ENCODE data around the gene SLC6A2.

- TF ChIP-seq OSR1 (CRISPR knock-in tag; IDR thresholded peaks at IDR 0.05) (no peak), ZFP3 (CRISPR knock-in tag; IDR thresholded peaks at IDR 0.05) (no peak), ARNTL (CRISPR knock-in tag; IDR thresholded peaks at IDR 0.05; ENCODE audit: borderline replicate concordance, low read depth) (no peak), CSRNP3 (CRISPR knock-in tag; IDR thresholded peaks at IDR 0.05) (no peak), BACH2 (CRISPR knock-in tag; IDR thresholded peaks at IDR 0.05; ENCODE audit: borderline replicate concordance) (no peak), ZNF70 (CRISPR knock-in tag; IDR thresholded peaks at IDR 0.05) (no peak), CREB5 (CRISPR knock-in tag; IDR thresholded peaks at IDR 0.05; ENCODE audit: low read depth) (no peak), PPARA (CRISPR knock-in tag; IDR thresholded peaks at IDR 0.05; ENCODE audit: borderline replicate concordance) (no peak), ZNF565 (CRISPR knock-in tag; conservative IDR thresholded peaks at IDR 0.05; ENCODE audit: low read depth) (no peak)
These were observed 44.3 kb downstream of the SLC6A2 start for GRCh38 chr16:55700067-55700466.

Measured in SK-N-SH treated with all-trans-retinoic acid at 6 μM for 48 hours (cell line).